EL (cell line): Measurements from ENCODE around the gene MDC1.
"Not testable (repeated sequence)": the region's sequence is repeated elsewhere in the genome, so short reads cannot be mapped to it uniquely, and the experiment has no call there.

Experiments used
- DNase-seq: peaks from one replicate; pipeline ENCODE4 v3.0.0-alpha.2; 2016

MDC1 gene, protein sequence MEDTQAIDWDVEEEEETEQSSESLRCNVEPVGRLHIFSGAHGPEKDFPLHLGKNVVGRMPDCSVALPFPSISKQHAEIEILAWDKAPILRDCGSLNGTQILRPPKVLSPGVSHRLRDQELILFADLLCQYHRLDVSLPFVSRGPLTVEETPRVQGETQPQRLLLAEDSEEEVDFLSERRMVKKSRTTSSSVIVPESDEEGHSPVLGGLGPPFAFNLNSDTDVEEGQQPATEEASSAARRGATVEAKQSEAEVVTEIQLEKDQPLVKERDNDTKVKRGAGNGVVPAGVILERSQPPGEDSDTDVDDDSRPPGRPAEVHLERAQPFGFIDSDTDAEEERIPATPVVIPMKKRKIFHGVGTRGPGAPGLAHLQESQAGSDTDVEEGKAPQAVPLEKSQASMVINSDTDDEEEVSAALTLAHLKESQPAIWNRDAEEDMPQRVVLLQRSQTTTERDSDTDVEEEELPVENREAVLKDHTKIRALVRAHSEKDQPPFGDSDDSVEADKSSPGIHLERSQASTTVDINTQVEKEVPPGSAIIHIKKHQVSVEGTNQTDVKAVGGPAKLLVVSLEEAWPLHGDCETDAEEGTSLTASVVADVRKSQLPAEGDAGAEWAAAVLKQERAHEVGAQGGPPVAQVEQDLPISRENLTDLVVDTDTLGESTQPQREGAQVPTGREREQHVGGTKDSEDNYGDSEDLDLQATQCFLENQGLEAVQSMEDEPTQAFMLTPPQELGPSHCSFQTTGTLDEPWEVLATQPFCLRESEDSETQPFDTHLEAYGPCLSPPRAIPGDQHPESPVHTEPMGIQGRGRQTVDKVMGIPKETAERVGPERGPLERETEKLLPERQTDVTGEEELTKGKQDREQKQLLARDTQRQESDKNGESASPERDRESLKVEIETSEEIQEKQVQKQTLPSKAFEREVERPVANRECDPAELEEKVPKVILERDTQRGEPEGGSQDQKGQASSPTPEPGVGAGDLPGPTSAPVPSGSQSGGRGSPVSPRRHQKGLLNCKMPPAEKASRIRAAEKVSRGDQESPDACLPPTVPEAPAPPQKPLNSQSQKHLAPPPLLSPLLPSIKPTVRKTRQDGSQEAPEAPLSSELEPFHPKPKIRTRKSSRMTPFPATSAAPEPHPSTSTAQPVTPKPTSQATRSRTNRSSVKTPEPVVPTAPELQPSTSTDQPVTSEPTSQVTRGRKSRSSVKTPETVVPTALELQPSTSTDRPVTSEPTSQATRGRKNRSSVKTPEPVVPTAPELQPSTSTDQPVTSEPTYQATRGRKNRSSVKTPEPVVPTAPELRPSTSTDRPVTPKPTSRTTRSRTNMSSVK (N-terminal part only)

DNA sequence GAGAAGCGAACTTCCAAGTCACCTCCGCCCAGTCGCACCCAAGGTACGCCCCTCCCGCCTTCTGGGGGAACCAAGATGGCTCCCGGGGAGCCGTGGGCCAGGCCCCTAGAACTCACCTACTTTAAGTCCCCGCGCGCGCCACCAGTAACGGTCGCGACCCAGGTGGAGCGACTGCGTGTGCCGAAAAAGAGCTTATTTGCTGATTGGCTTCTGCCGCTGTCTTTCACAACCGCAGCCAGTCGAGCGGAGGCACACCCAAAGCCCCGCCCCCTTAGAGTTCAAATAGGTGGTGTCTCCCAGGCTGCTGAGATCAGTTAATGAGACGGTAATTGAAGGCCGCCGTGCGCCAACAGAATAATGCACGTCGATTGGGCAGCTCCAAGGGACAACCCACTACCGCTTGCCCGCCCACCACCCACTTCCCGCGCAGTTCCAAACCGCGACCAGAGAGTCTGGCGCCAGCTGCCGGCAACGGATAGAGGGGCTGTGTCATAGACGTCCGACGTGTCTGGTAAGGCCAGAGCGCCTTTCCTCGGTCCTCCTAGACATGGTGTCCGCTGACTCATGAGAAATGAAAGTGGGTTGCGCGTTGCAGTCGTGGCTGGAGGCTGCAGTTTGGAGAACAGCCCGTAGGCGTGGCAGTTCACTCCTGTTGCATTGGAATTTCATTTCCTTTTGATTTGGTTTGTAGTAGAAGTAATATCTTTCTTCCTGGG, at the start of gene MDC1:
Gene MDC1, minus strand, starts transcription at position 153 of the 716 bp plus-strand sequence. CDS start 2,106 bp downstream, outside the sequence.
- peak; percentile 100 for DNase-seq

DNA sequence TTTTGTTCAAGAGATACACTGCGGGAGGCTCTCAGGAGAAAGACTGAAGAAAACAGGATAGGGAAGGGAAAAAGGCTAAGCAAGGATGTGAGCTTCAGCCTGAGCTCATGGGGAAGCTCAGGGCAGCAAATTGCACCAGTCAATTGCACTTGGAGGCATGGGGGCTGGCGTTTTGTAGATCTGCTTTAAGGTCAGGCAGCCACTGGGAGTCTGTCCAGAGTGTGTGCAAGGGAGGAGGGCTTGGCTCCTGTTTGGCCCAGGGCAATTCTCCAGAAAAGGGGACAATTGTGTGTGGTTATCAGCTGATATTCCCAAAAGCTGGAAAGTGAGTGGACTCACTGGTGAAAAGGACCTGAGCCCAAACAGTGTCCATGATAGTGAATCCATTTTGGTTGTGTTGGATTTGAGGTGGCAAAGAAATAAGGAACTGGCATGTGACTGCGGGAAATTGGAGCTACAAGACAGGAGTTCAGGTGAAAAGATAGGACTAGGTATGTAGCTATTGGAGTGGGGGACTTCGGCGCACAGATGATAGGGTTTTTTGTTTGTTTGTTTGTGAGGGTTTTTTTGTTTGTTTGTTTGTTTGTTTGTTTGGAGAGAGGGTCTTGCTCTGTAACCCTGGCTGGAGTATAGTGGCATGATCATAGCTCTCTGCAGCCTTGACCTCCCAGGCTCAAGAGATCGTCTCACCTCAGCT, 49.5 kb upstream of the MDC1 start:
- DNase-seq = no peak

DNA sequence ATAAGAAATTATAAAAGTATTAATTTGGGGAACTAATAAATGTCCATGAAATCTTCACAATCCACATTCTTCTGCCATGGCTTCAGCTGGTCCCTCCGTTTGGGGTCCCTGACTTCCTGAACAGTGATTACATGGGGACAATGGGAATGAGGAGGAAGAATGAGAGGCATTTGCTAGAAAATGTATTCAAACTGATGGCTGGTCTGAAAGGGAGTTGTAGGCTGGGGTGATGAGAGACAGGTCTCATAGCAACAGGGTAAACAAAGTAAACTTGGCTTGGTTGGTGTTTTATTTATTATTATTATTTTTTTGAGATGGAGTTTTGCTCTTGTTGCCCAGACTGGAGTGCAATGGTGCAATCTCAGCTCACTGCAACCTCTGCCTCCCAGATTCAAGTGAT, 48.4 kb upstream of the MDC1 start:
- DNase-seq = not testable (repeated sequence)

DNA sequence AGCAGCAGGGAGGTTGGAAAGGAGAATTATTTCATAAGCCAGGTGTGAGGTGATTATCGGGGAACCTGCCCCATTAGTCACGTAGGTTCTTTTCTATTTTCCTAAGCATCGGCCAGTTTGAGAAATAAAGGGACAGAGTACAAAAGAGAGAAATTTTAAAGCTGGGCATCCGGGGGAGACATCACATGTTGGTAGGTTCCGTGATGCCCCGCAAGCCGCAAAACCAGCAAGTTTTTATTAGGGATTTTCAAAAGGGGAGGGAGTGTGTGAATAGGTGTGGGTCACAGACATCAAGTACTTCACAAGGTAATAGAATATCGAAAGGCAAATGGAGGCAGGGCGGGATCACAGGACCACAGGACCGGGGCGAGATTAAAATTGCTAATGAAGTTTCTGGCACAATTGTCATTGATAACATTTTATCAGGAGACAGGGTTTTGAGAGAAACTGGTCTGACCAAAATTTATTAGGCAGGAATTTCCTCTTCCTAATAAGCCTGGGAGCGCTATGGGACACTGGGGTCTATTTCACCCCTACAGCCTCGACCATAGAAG, 47.5 kb upstream of the MDC1 start:
- DNase-seq = not testable (repeated sequence)

DNA sequence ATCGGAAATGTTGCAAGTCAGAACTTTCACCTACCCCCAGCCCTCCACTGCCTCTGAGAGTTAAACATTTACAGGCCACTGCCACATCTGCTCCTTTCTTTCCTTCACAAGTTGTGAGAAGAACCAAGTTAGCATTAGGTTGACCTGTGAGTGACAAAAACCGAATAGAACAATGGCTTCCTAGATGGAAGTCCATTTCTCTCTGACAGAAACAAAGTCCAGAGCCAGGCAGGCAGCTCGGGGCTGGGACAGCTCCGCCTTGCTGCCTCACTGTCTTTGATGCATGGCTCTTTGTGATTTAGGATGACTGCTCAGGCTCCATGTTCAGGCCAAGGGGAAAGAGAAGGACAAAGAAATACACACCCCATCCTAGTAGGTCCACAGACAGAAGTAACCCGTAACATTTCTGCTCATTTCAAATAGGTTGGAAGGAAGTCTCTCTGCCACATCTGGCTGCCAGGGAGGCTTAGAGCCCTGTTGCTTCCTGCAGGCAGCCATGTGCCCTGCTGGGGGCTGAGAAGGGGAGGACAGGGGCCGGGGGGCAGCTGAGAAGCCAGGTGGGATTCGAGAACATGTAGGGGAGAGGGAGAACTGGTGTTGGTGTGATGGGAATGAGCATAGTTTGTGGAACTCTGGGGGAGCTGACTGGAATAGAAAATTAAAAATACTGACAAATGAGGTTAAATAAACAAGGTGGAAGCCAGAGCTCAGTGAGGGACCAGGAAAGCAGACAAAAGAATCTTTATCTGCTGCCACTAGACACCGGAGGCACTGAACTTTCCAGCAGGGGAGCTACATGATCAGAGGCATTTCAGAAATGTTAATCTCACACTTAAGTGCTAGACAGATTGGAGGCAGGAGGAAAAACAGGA, 46.8 kb upstream of the MDC1 start:
- peak; percentile 35 for DNase-seq

DNA sequence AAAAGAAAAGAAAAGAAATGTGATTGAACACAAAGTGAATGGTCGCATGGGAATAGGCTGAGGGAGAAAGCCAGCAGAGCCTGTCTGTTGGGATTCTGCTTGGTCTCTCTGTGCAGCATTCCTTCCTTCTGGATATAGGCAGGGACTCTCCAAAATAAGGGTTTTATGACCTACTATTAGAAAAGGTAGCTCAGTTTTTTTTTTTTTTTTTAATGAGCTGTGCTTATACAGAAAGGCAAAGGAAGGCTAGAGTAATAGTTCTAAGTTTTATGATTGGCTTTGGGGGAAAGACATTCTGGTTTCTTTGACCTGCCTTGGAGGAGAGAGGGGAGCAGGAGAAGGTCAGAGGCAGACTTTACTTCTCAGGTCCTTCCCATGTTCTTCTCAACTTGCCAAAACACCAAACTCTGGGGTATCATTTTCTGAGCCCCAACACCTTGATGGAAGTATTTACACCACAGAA, 46.1 kb upstream of the MDC1 start:
- DNase-seq = no peak

DNA sequence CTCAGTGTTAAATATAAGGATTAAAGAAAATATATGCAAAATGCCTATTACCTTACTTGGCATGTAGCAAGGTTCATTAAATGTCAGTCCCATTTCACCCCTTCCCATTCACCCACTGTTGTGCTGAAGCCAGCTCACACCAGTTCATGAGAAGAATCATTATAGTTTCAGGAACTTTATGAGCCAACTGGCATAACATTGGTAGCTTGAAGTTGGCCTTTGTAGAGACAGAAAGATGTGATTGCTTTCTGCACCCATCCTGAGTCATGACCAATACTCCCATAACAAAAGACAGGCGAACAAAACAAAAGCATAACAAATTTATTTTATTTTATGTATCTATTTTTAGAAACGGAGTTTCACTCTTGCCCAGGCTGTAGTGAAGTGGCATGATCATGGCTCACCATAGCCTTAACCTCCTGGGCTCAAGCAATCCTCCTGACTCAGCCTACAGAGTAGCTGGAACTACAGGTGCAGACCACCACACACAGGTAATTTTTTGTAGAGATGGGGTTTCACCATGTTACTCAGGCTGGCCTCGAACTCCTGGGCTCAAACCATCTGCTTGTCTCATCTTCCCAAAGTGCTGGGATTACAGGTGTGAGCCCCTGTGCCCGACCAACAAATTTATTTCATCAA, 44.8 kb upstream of the MDC1 start:
- no peak for DNase-seq

DNA sequence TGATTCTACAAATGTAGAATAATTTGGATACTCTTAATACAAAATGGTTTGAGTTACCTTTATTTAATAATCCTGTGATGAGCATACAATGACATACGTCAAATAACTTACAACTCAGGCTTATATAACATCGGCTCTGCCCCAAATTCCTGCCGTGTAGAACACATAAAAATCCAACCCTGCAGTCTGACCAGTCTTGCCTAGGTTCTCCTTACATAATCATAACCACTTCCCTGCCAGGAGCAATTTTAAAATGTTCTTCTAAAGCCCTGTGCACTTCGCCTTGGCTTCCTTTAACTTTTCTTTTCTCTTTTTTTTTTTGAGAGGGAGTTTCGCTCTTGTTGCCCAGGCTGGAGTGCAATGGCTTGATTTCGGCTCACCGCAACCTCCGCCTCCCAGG, 43.5 kb upstream of the MDC1 start:
- DNase-seq = no peak

DNA sequence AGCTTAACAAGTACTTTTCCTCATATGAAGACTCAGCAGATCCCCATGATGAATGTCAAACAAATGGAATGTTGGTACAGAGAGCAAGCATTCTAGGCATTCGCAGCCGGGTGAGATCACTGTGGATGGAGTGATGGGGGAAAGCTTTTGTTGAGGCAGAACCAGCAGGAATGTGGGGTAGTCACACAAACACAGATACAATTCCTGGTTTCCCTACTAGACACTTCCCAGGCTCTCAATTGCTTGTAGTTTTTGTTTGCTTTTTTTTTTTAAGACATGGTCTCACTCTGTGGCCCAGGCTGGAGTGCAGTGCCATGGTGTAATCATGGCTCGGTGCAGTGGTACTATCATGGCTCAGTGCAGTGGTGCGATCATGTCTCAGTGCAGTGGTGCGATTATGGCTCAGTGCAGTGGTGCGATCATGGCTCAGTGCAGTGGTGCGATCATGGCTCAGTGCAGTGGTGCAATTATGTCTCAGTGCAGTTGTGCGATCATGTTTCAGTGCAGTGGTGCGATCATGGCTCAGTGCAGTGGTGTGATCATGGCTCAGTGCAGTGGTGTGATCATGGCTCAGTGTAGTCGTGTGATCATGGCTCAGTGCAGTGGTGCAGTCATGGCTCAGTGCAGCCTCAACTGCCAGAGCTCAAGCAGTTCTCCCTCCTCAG, 42.6 kb upstream of the MDC1 start:
- DNase-seq = peak; percentile 99

DNA sequence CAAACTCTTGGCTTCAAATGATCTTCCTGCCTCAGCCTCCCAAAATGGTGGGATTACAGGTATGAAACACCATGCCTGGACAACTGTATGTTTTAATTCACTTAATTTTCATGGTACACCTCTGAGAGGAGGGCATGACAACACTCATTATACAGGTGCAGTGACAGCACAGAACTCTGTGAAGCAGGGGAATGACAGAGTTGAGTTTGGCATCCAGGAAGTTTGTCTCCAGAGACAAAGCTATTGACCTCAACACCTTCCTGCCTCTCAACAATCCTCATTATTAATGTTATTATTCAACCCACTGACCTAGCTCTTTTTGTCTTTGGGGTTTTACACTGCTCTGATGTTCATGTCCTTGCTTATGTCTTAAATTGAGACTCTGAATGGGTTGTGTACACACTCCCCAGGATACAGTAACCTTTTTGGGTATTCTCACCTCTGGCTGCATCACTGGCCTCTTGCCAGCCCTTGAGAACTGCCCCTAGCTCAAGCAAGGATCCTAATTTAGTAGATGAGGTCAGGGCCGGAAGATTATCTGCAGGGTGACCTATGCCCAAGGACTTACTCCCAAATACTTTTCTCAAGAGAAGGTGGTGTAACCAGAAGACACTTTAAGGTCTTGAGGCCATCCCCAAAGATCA, 40.3 kb upstream of the MDC1 start:
- DNase-seq = no peak

DNA sequence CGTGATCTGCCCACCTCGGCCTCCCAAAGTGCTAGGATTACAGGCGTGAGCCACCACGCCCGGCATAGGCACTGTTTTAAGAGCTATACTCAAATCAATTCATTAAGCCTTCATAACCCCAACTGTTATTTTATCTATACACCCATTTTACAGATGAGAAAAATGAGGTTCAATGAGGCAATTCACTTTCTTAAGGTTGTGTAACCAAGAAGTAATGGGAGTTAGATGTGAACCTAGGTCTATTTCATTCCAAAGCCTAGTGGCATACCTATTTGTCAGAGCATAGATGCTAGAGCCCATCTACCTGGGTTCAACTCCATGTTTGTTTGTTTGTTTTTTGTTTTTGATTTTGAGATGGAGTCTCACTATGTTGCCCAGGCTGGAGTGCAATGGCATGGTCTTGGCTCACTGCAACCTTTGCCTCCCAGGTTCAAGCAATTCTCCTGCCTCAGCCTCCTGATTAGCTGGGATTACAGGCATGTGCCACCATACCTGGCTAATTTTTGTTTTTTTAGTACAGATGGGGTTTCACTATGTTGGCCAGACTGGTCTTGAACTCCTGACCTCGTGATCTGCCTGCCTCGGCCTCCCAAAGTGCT, 39.4 kb upstream of the MDC1 start:
- DNase-seq = not testable (repeated sequence)

DNA sequence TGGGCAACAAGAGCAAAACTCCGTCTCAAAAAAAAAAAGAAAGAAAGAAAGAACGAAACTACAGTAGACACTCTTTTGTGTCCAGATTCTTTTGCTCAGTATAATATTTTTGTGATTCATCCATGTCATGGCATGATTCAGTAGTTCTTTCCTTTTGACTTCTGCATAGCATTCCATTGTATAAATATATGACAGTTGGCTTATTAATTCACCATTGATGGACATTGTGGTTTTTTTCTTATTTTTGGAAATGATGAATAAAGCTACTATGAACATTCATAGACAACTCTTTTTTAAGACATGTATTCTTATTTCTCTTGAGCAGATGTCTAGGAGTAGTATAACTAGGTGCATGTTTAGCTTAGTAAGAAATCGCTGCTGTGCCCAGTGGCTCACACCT, 37.5 kb upstream of the MDC1 start:
- DNase-seq = peak; percentile 75

DNA sequence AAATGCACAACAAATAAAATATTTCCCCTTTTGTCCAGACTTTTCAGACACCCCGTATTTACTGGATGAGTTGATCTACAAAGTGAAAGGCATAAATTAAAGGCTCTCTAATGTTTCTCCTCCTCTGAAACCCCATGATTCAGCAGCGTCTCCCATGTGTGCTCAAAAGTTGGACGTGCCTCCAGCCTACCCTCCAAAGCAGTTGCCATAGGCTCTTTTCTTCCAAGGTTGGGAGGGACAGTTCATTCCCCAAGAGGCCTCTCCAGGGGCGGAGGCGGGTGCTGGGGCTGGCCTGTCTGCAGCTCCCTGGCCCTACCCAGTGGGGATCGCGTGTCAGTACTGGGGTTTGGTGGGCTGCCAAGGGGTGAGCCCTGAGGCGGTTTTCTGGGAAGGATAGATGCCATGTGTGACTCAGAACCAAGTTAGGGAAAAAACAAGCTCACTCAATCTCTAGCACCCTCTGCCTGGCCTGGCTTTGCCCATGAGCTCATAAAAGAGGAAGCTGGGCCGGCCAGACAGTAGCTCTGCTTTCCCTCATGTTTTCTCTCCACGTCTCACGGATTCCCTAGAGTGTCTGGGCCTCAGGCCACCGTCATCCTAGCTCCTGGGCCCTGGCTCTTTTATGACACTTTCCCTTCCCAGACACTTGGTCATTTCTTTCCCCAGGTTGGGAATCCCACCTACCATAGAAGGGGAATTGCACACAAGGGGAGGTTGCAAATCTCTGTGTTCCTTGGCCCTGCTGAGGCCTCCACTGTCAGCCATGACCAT, 35.3 kb upstream of the MDC1 start:
- peak; percentile 100 for DNase-seq

DNA sequence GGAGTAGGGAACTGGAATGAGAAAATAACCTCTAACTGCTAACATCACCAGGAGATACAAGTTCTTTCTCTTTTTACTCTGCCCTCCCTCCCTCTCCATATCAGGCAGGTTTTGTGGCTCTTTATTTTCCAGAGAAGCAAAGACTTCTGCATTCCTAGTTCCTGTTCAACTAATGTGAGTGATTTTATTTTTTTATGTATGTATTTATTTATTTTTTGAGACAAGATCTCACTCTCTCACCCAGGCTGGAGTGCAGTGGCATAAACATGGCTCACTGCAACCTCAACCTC, 33.2 kb upstream of the MDC1 start:
- no peak for DNase-seq

DNA sequence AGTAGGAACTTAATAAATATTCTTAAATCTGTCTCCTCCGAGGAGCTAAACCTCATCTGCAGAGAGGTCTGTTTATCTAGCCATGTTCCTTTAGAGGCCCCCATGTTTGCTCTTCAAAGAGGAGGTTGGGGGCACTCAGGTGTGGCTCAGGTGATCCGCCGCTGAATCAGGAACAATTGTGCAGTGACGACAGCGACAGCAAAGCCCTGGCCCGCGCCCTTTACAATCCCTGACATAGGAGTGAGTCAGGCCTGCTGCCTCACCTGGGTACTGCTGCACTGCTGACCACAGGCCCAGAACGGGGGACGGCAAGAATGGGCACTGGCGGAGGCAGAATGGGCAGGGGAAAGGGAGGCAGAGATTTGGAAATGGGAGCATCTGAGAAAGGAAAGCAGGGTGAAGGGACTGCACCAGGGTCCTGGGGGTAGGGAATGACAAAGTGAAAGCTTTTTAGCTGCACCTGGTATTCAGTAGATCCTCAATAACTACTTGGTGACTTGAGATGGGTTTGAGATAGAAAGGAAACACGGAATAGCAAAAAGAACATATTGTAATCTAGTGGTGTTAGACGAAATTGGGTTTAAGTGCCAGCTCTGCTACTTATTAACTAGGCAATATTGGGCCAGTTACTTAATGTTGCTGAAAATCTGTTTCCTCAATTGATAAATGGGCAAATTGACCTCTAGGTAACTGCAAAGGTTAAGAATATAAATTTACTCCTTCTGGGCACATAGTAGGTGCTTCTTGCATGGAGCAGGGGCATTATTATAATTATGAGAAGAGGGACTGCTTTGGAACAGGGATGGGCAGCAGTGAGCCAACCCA, 32.7 kb upstream of the MDC1 start:
- no peak for DNase-seq

DNA sequence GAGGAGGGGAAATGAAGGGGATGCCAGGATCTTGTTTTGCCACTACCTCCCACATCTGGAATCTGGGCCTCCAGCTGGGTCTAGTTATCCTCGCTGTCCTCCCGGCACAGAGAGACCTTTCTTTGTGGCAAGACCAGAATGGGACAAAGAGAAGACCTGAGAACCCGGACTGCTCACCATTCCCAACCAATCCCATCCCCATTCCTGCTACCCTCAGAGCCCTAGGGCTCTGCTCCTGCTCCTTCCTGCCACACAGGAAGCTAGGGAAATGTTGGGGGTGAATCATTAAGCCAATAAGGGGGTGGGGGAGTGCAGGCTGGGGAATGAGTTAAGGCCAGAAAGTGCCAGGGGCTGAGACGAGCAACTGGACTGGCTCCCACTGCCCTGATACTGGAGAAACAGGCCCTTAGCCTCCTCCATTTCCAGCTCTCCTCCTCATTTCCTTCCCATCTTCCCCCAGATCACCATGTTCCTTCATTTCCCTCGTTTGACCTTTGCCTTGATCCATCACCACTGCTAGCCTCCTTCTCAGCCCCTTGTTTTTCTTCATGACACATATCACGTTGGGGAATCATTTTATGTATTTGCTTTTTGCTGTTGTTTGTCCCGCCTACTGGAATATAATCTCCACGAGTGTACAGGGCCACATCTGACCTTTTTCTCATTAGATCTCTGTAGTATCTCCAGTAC, 31.9 kb upstream of the MDC1 start:
- DNase-seq = peak; percentile 79
